HepG2 (cell line): ENCODE results near the gene FBXW4.

Source experiments
- CHD4 ChIP-seq: fragments of 200-600 bp; sonication (generic); IDR thresholded peaks from 2 replicates; pipeline ENCODE4 v1.7.0; 2017; ENCODE audit warnings: mild to moderate bottlenecking, low read length, borderline replicate concordance
- EZH2 ChIP-seq: conservative IDR thresholded peaks from 2 replicates; pipeline ENCODE4 v1.6.1; 2012; ENCODE audit warnings: mild to moderate bottlenecking, low read depth, low read length, moderate library complexity
- JUND ChIP-seq: sonication (generic); formaldehyde crosslinking; IDR thresholded peaks from 2 replicates; pipeline ENCODE4 v1.8.0; 2022; ENCODE audit warnings: mild to moderate bottlenecking, missing genetic modification reagents
- SMAD1 ChIP-seq: sonication (generic); formaldehyde crosslinking; IDR thresholded peaks from 2 replicates; pipeline ENCODE4 v1.4.0; 2020; ENCODE audit warnings: missing genetic modification reagents, low read depth, mild to moderate bottlenecking, borderline replicate concordance
- TBP ChIP-seq: sonication (generic); formaldehyde crosslinking; IDR thresholded peaks from 2 replicates; pipeline ENCODE4 v1.5.0; 2020; ENCODE audit warnings: missing genetic modification reagents

DNA sequence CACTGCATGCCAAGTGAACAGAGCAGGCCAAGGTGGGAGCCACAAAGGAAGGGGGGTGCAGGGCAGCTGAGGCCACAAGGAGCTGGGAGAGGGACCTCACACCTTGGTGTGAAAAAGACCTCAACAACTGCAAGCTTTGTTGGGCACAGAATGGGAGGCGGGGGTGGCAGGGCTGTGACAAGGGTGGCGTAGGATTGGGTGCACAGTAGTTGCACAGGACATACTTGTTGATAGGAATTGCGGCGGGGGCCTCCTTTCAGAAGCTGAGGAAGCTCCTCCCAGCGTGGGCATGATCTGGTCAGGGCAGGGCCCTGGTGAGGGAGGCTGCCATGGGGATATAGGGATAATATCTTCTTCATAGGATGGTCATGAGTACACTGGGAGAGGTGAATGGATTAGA is 132.7 kb downstream of the FBXW4 start:
- no peak for TF ChIP-seq CHD4
- TF ChIP-seq SMAD1 = no peak
- TF ChIP-seq EZH2 = no peak
- TF ChIP-seq TBP = no peak
- TF ChIP-seq JUND = no peak
